Endothelial cell of umbilical vein (primary cell): ENCODE measurements around the gene CTSH. TPM values are rescaled to one million over a fixed set of nuclear protein-coding genes. Genes with fewer than 3 reads are reported as not detected.

Source experiments
- BruUV-seq: library from RNA; stranded (reverse); fragments of 400-500 nt; replicated peaks from 2 replicates; lab custom pipeline; 2021; lab: Mats Ljungman, UMichigan
- CTCF ChIA-PET: fragments of 300-600, 350-600 bp; sonication (Branson Sonifier 250); formaldehyde crosslinking; loops from one replicate; lab custom pipeline; 2021; ENCODE audit warnings: antibody characterized with exemption, inconsistent platforms; lab: Charles Lee
- POLR2A ChIA-PET: fragments of 300-600, 350-600 bp; sonication (Branson Sonifier 250); formaldehyde crosslinking; loops from one replicate; lab custom pipeline; 2021; ENCODE audit warnings: antibody characterized with exemption, inconsistent platforms; lab: Charles Lee
- DNase-seq: peaks from one replicate; pipeline ENCODE4 v3.0.0-alpha.2; 2011; ENCODE audit warnings: low read depth, low spot score
- FAIRE-seq: peaks from 2 replicates; lab custom pipeline; 2011; peaks lifted over from hg19 to GRCh38; lab: Jason Lieb, UNC
- H2AFZ ChIP-seq: 2 replicates; pipeline ENCODE4 v1.6.0; 2012; ENCODE audit warnings: low read depth, low read length, control low read depth, inconsistent platforms
- H3K27ac ChIP-seq: 2 replicates; pipeline ENCODE4 v1.5.1; 2011; ENCODE audit warnings: low read depth, mild to moderate bottlenecking, control low read depth, low read length, moderate library complexity; ENCODE audit not compliant: insufficient read depth
- H3K27me3 ChIP-seq, 2 experiments: 2 replicates each; pipeline versions ENCODE4 v1.6.0 to v1.6.1; 2011; ENCODE audit warnings: low read length in 2 of 2, mixed read lengths in 1 of 2; ENCODE audit not compliant: control insufficient read depth in 2 of 2, insufficient read depth in 2 of 2
- H3K36me3 ChIP-seq, 2 experiments: 2 replicates in 1 of 2; 3 replicates in 1 of 2; pipeline ENCODE4 v1.5.1; 2011; ENCODE audit warnings: low read length in 2 of 2, mild to moderate bottlenecking in 1 of 2, moderate library complexity in 1 of 2; ENCODE audit not compliant: control insufficient read depth in 2 of 2, insufficient read depth in 2 of 2; ENCODE audit errors: extremely low read depth in 1 of 2
- H3K4me1 ChIP-seq: 3 replicates; pipeline ENCODE4 v1.5.1; 2011; ENCODE audit warnings: mild to moderate bottlenecking, low read length; ENCODE audit not compliant: control insufficient read depth, insufficient read depth; ENCODE audit errors: extremely low read depth
- H3K4me2 ChIP-seq: 2 replicates; pipeline ENCODE4 v1.6.1; 2011; ENCODE audit warnings: low read length, control low read depth, mixed read lengths; ENCODE audit not compliant: insufficient read depth
- H3K4me3 ChIP-seq, 3 experiments: fragments of 200-600 bp in 1 of 3; sonication (generic), shearing (Covaris generic) in 1 of 3; replicated peaks in 1 of 3; 2 replicates each; pipeline ENCODE4 v1.5.1; 2011 to 2016; ENCODE audit warnings: control low read depth in 3 of 3, low read length in 3 of 3, mild to moderate bottlenecking in 2 of 3, inconsistent platforms in 1 of 3, low read depth in 1 of 3, moderate library complexity in 1 of 3; ENCODE audit not compliant: insufficient read depth in 1 of 3
- H3K79me2 ChIP-seq: 2 replicates; pipeline ENCODE4 v1.6.0; 2012; ENCODE audit warnings: low read length, inconsistent platforms; ENCODE audit not compliant: control insufficient read depth, insufficient read depth
- H3K9ac ChIP-seq: replicated peaks from 2 replicates; pipeline ENCODE3; 2011; ENCODE audit warnings: low read length, control low read depth; ENCODE audit not compliant: insufficient read depth; ENCODE audit errors: extremely low read depth
- H3K9me1 ChIP-seq: replicated peaks from 3 replicates; pipeline ENCODE4 v1.6.0; 2011; ENCODE audit warnings: mild to moderate bottlenecking, low read length; ENCODE audit not compliant: control insufficient read depth, insufficient read depth; ENCODE audit errors: extremely low read depth
- H3K9me3 ChIP-seq: replicated peaks from 2 replicates; pipeline ENCODE4 v1.5.1; 2012; ENCODE audit warnings: low read length, inconsistent platforms; ENCODE audit not compliant: control insufficient read depth, insufficient read depth
- H4K20me1 ChIP-seq: replicated peaks from 2 replicates; pipeline ENCODE3; 2011; ENCODE audit warnings: mild to moderate bottlenecking, low read length; ENCODE audit not compliant: control insufficient read depth, insufficient read depth; ENCODE audit errors: extremely low read depth
- EZH2 ChIP-seq: IDR thresholded peaks from 2 replicates; pipeline ENCODE4 v1.6.1; 2012; ENCODE audit warnings: borderline replicate concordance, low read depth, mild to moderate bottlenecking, moderate library complexity, low read length, inconsistent platforms; ENCODE audit not compliant: severe bottlenecking
- FOS ChIP-seq: IDR thresholded peaks from 2 replicates; pipeline ENCODE4 v1.6.1; 2011; ENCODE audit warnings: mild to moderate bottlenecking, low read length, moderate library complexity, borderline replicate concordance; ENCODE audit not compliant: insufficient read depth
- JUN ChIP-seq: IDR thresholded peaks from 2 replicates; pipeline ENCODE4 v1.6.1; 2011; ENCODE audit warnings: borderline replicate concordance, low read depth; ENCODE audit not compliant: insufficient read length, insufficient read depth
- MAX ChIP-seq: IDR thresholded peaks from 2 replicates; pipeline ENCODE4 v1.6.1; 2011; ENCODE audit not compliant: insufficient read depth, insufficient read length
- POLR2A ChIP-seq: IDR thresholded peaks from 2 replicates; pipeline ENCODE4 v1.6.1; 2012; ENCODE audit warnings: low read depth, mild to moderate bottlenecking, control low read depth, low read length
- POLR2AphosphoS5 ChIP-seq: IDR thresholded peaks from 2 replicates; pipeline ENCODE4 v1.6.1; 2012; ENCODE audit warnings: low read depth, mild to moderate bottlenecking, control low read depth, low read length, moderate library complexity; ENCODE audit not compliant: insufficient read depth
- dilution Hi-C: fragments of 300-500 bp; cut with MboI; formaldehyde crosslinking; loops from one replicate; pipeline ENCODE4 v1.15.0; 2019; ENCODE audit warnings: low sequenced_read_pairs; ENCODE audit not compliant: extremely low pct_ligation_motif_present
- intact Hi-C: fragments of 100-400 bp; cut with micrococcal nuclease; formaldehyde crosslinking; loops from one replicate; pipeline ENCODE4 v1.10.0; 2022
- polyA plus RNA-seq, 4 experiments: library from polyadenylated mRNA; depleted of rRNA in 3 of 4; stranded (reverse) in 3 of 4; unstranded in 1 of 4; fragments of >200 nt; gene quantifications; 2 replicates each; pipeline versions ENCODE4 v1.2.1 to v1.2.3, GENCODE V29; 2011 to 2012; ENCODE audit warnings: missing spikeins in 1 of 4
- total RNA-seq: library from RNA; stranded (reverse); gene quantifications from 2 replicates; pipeline ENCODE4 v1.2.3, GENCODE V29; 2021
- TF ChIP-seq, protein P1 (sequence below), 2 donors: IDR thresholded peaks; 1 replicate in 1 of 2; 2 replicates in 1 of 2; pipeline ENCODE4 v1.5.1; 2011; ENCODE audit warnings: low read length in 2 of 2, mild to moderate bottlenecking in 2 of 2, moderate library complexity in 2 of 2, control low read depth in 1 of 2, inconsistent platforms in 1 of 2, low read depth in 1 of 2; ENCODE audit not compliant: insufficient read depth in 1 of 2; ENCODE audit errors: extremely low read depth in 1 of 2

CTSH gene
- total and polyA plus RNA-seq, 2 donors (not counting 3 experiments of a cell fraction or from before 2014, with no cell fraction given): 7.0 to 7.4 TPM

- no peaks in the 10 kb centered on the region for H3K9me3 ChIP-seq
- TF ChIP-seq MAX: no peak
- no peak for TF ChIP-seq EZH2
- no peak for TF ChIP-seq JUN
- no peak for TF ChIP-seq POLR2A
- TF ChIP-seq, protein P1, sequence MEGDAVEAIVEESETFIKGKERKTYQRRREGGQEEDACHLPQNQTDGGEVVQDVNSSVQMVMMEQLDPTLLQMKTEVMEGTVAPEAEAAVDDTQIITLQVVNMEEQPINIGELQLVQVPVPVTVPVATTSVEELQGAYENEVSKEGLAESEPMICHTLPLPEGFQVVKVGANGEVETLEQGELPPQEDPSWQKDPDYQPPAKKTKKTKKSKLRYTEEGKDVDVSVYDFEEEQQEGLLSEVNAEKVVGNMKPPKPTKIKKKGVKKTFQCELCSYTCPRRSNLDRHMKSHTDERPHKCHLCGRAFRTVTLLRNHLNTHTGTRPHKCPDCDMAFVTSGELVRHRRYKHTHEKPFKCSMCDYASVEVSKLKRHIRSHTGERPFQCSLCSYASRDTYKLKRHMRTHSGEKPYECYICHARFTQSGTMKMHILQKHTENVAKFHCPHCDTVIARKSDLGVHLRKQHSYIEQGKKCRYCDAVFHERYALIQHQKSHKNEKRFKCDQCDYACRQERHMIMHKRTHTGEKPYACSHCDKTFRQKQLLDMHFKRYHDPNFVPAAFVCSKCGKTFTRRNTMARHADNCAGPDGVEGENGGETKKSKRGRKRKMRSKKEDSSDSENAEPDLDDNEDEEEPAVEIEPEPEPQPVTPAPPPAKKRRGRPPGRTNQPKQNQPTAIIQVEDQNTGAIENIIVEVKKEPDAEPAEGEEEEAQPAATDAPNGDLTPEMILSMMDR (IDR thresholded peaks at IDR 0.05; ENCODE audit: extremely low read depth in 1 of 2, insufficient read depth in 1 of 2, low read depth in 1 of 2, low read length in 2 of 2): no peak
- no peak for TF ChIP-seq POLR2AphosphoS5
- no peak for TF ChIP-seq FOS
- ChIA-PET POLR2A (no interaction called here), CTCF (no interaction called here)
- H3K9ac ChIP-seq: no peak overlapping the region
- FAIRE-seq (no peak), DNase-seq (no peak)
- H3K4me2 ChIP-seq: no peak overlapping the region
- BruUV-seq: no TSS peak
- H2AFZ ChIP-seq: no peak overlapping the region
- H3K27me3 ChIP-seq: no peaks in the 10 kb centered on the region
- H3K9me1 ChIP-seq: no peaks in the 10 kb centered on the region
- H4K20me1 ChIP-seq: no peaks in the 10 kb centered on the region
- H3K27ac ChIP-seq: no peak overlapping the region
- H3K4me3 ChIP-seq: no peak overlapping the region
- no peaks in the 10 kb centered on the region for H3K79me2 ChIP-seq
- dilution Hi-C loops: no loop called here
- peaks cover 4% of the 10 kb centered on the region for H3K4me1 ChIP-seq
- H3K36me3 ChIP-seq: no peaks in the 10 kb centered on the region
- intact Hi-C loops: no loop called here
Measured at GRCh38 chr15:78993257-78993930, 48.5 kb upstream of the CTSH start.
